ENCODE results near the gene PEAK1.
A peak's percentile ranks its signal among the peaks of the same experiment; 100 is the strongest.
"Not testable (repeated sequence)": the region's sequence is repeated elsewhere in the genome, so short reads cannot be mapped to it uniquely, and the experiment has no call there.

PEAK1 gene

GRCh38 chr15:77276943-77277342 is 143.0 kb downstream of the PEAK1 start:
- no peak for DNase-seq (ENCODE audit: low read depth, low spot score)
- Histone ChIP-seq H3K27ac (ENCODE audit: low read length) (no peak overlapping the region), H3K36me3 (ENCODE audit: control insufficient read depth, insufficient read depth, low read length) (no peaks in the 10 kb centered on the region), H3K9me3 (ENCODE audit: control insufficient read depth, insufficient read depth, low read length) (no peaks in the 10 kb centered on the region), H3K27me3 (ENCODE audit: control insufficient read depth, insufficient read depth, low read length) (no peaks in the 10 kb centered on the region), H3K4me3 (ENCODE audit: low read length) (no peak overlapping the region), H3K4me1 (ENCODE audit: control insufficient read depth, insufficient read depth, low read length) (no peaks in the 10 kb centered on the region)
- no CpG with 5 or more reads among the region's 1 CpG for WGBS (ENCODE audit: insufficient coverage, insufficient read length)

DNA sequence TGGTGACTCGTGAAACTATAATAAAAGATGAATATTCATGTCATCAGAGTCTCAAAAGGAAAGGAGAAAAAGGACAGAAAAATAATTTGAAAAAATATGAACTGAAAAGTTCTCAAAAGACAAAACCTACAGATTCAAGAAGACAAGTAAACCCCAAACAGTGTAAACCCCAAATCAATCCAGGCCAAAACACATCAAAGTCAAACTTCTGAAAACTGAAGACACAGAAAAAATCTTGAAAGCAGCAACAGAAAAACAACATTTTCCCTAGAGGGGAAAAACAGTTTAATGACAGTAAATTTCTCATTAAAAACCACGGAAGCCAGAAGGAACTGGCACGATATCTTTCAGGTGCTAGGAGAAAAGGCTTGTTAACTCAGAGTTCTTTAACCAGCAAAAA is 143.8 kb downstream of the PEAK1 start:
- H3K36me3 ChIP-seq (ENCODE audit: control insufficient read depth, insufficient read depth, low read length) = no peaks in the 10 kb centered on the region
- no CpG with 5 or more reads among the region's 3 CpGs for WGBS (ENCODE audit: insufficient coverage, insufficient read length)
- H3K9me3 ChIP-seq (ENCODE audit: control insufficient read depth, insufficient read depth, low read length) = no peaks in the 10 kb centered on the region
- no peak for DNase-seq (ENCODE audit: low read depth, low spot score)
- H3K27ac ChIP-seq (ENCODE audit: low read length) = no peak overlapping the region
- no peaks in the 10 kb centered on the region for H3K27me3 ChIP-seq (ENCODE audit: control insufficient read depth, insufficient read depth, low read length)
- H3K4me1 ChIP-seq (ENCODE audit: control insufficient read depth, insufficient read depth, low read length) = no peaks in the 10 kb centered on the region
- H3K4me3 ChIP-seq (ENCODE audit: low read length) = no peak overlapping the region

GRCh38 chr15:77273136-77273535 is 146.8 kb downstream of the PEAK1 start:
- not testable (repeated sequence) for H3K4me3 ChIP-seq (ENCODE audit: low read length); H3K9me3 ChIP-seq (ENCODE audit: control insufficient read depth, insufficient read depth, low read length); H3K4me1 ChIP-seq (ENCODE audit: control insufficient read depth, insufficient read depth, low read length); H3K36me3 ChIP-seq (ENCODE audit: control insufficient read depth, insufficient read depth, low read length); DNase-seq (ENCODE audit: low read depth, low spot score); H3K27me3 ChIP-seq (ENCODE audit: control insufficient read depth, insufficient read depth, low read length); H3K27ac ChIP-seq (ENCODE audit: low read length)

GRCh38 chr15:77266708-77267386 is 153.1 kb downstream of the PEAK1 start:
- Histone ChIP-seq H3K4me1 (ENCODE audit: control insufficient read depth, insufficient read depth, low read length) (no peaks in the 10 kb centered on the region), H3K4me3 (ENCODE audit: low read length) (no peak overlapping the region), H3K27me3 (ENCODE audit: control insufficient read depth, insufficient read depth, low read length) (no peaks in the 10 kb centered on the region), H3K9me3 (ENCODE audit: control insufficient read depth, insufficient read depth, low read length) (no peaks in the 10 kb centered on the region), H3K36me3 (ENCODE audit: control insufficient read depth, insufficient read depth, low read length) (no peaks in the 10 kb centered on the region), H3K27ac (ENCODE audit: low read length) (no peak overlapping the region)
- DNase-seq (ENCODE audit: low read depth, low spot score) = no peak
- WGBS (ENCODE audit: insufficient coverage, insufficient read length) = no CpG with 5 or more reads among the region's 5 CpGs

DNA sequence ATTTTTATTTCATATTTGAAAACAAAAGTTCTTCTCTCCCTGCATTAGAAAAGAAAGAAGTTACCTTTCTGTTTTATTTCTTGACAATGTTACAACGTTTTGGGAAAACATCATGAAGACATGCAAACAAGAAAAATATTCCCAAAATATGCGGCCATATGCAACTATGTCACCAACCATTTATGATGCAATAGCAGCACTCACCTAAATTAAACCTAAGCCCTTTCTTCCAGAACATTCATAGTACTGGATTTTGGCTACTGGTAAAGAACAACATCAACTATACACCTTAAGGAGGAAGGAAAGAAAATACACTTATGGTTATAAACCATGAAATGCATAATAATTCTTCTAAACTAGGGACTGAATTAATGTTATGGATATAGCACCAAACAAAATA is 164.5 kb downstream of the PEAK1 start:
- Histone ChIP-seq H3K9me3 (ENCODE audit: control insufficient read depth, insufficient read depth, low read length) (no peaks in the 10 kb centered on the region), H3K27me3 (ENCODE audit: control insufficient read depth, insufficient read depth, low read length) (no peaks in the 10 kb centered on the region), H3K4me1 (ENCODE audit: control insufficient read depth, insufficient read depth, low read length) (no peaks in the 10 kb centered on the region), H3K36me3 (ENCODE audit: control insufficient read depth, insufficient read depth, low read length) (no peaks in the 10 kb centered on the region), H3K27ac (ENCODE audit: low read length) (no peak overlapping the region), H3K4me3 (ENCODE audit: low read length) (no peak overlapping the region)
- no CpG with 5 or more reads among the region's 2 CpGs for WGBS (ENCODE audit: insufficient coverage, insufficient read length)
- no peak for DNase-seq (ENCODE audit: low read depth, low spot score)

GRCh38 chr15:77251662-77252061 is 168.2 kb downstream of the PEAK1 start:
- no peaks in the 10 kb centered on the region for H3K27me3 ChIP-seq (ENCODE audit: control insufficient read depth, insufficient read depth, low read length)
- H3K4me3 ChIP-seq (ENCODE audit: low read length) = no peak overlapping the region
- no peak overlapping the region for H3K27ac ChIP-seq (ENCODE audit: low read length)
- H3K4me1 ChIP-seq (ENCODE audit: control insufficient read depth, insufficient read depth, low read length) = no peaks in the 10 kb centered on the region
- no CpG with 5 or more reads among the region's 2 CpGs for WGBS (ENCODE audit: insufficient coverage, insufficient read length)
- no peaks in the 10 kb centered on the region for H3K36me3 ChIP-seq (ENCODE audit: control insufficient read depth, insufficient read depth, low read length)
- no peaks in the 10 kb centered on the region for H3K9me3 ChIP-seq (ENCODE audit: control insufficient read depth, insufficient read depth, low read length)
- DNase-seq (ENCODE audit: low read depth, low spot score) = peak; percentile 7

- Histone ChIP-seq H3K4me1 (ENCODE audit: control insufficient read depth, insufficient read depth, low read length) (no peaks in the 10 kb centered on the region), H3K9me3 (ENCODE audit: control insufficient read depth, insufficient read depth, low read length) (no peaks in the 10 kb centered on the region), H3K4me3 (ENCODE audit: low read length) (no peak overlapping the region), H3K36me3 (ENCODE audit: control insufficient read depth, insufficient read depth, low read length) (no peaks in the 10 kb centered on the region), H3K27ac (ENCODE audit: low read length) (no peak overlapping the region), H3K27me3 (ENCODE audit: control insufficient read depth, insufficient read depth, low read length) (no peaks in the 10 kb centered on the region)
- no peak for DNase-seq (ENCODE audit: low read depth, low spot score)
These were observed 172.8 kb downstream of the PEAK1 start for GRCh38 chr15:77247116-77247515.

DNA sequence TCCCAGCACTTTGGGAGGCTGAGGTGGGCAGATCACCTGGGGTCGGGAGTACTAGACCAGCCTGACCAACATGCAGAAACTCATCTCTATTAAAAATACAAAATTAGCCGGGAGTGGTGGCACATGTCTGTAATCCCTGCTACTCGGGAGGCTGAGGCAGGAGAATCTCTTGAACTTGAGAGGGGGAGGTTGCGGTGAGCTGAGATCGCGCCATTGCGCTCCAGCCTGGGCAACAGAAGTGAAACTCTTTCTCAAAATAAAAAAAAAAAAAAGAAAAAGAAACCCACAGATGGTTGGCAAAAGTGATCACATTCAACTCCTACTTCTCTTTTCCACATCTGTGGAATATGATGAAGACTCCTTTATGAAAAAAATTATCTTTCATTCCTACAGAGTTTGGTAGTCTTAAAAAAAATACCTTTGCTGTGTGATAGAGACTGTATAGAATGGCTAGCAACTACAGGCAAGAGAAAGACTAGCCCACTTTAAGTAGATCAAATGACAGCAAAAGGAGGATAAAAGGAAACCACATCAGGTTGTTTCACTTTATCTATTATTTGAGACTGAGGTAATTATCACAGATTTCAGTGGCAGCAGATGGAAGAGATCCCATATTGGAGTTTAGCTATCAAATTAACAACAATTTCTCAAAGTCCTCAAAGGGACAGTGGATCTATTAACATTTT is 176.0 kb downstream of the PEAK1 start:
- H3K27ac ChIP-seq (ENCODE audit: low read length) = no peak overlapping the region
- H3K36me3 ChIP-seq (ENCODE audit: control insufficient read depth, insufficient read depth, low read length) = no peaks in the 10 kb centered on the region
- no peaks in the 10 kb centered on the region for H3K9me3 ChIP-seq (ENCODE audit: control insufficient read depth, insufficient read depth, low read length)
- no CpG with 5 or more reads among the region's 7 CpGs for WGBS (ENCODE audit: insufficient coverage, insufficient read length)
- H3K4me1 ChIP-seq (ENCODE audit: control insufficient read depth, insufficient read depth, low read length) = no peaks in the 10 kb centered on the region
- no peak overlapping the region for H3K4me3 ChIP-seq (ENCODE audit: low read length)
- H3K27me3 ChIP-seq (ENCODE audit: control insufficient read depth, insufficient read depth, low read length) = no peaks in the 10 kb centered on the region
- DNase-seq (ENCODE audit: low read depth, low spot score) = no peak

GRCh38 chr15:77243135-77243534 is 176.8 kb downstream of the PEAK1 start:
- no peak for DNase-seq (ENCODE audit: low read depth, low spot score)

GRCh38 chr15:77239882-77240608 is 179.9 kb downstream of the PEAK1 start:
- peaks cover 7% of the 10 kb centered on the region; the same call in 1 of the 2 replicates for H3K36me3 ChIP-seq (ENCODE audit: control insufficient read depth, insufficient read depth, low read length)
- peaks cover 2% of the 10 kb centered on the region for H3K9me3 ChIP-seq (ENCODE audit: control insufficient read depth, insufficient read depth, low read length)
- no peaks in the 10 kb centered on the region for H3K4me1 ChIP-seq (ENCODE audit: control insufficient read depth, insufficient read depth, low read length)
- H3K27me3 ChIP-seq (ENCODE audit: control insufficient read depth, insufficient read depth, low read length) = no peaks in the 10 kb centered on the region
- no CpG with 5 or more reads among the region's 2 CpGs for WGBS (ENCODE audit: insufficient coverage, insufficient read length)
- H3K4me3 ChIP-seq (ENCODE audit: low read length) = no peak overlapping the region
- H3K27ac ChIP-seq (ENCODE audit: low read length) = no peak overlapping the region
- no peak for DNase-seq (ENCODE audit: low read depth, low spot score)

More at GRCh38 chr15:77243135-77243534, 176.8 kb downstream of the PEAK1 start:
- no peaks in the 10 kb centered on the region for H3K27me3 ChIP-seq (ENCODE audit: control insufficient read depth, insufficient read depth, low read length)
- H3K36me3 ChIP-seq (ENCODE audit: control insufficient read depth, insufficient read depth, low read length) = no peaks in the 10 kb centered on the region
- no peak overlapping the region for H3K27ac ChIP-seq (ENCODE audit: low read length)
- 100% methylated on average over 2 of the region's 2 CpGs for WGBS (ENCODE audit: insufficient coverage, insufficient read length)
- H3K4me3 ChIP-seq (ENCODE audit: low read length) = no peak overlapping the region
- H3K9me3 ChIP-seq (ENCODE audit: control insufficient read depth, insufficient read depth, low read length) = no peaks in the 10 kb centered on the region
- H3K4me1 ChIP-seq (ENCODE audit: control insufficient read depth, insufficient read depth, low read length) = no peaks in the 10 kb centered on the region
